WTC11 (cell line): ENCODE measurements around the gene CCDC154.

Source experiments
- PRRX2 ChIP-seq: fragments of 250-450 bp; sonication (Bioruptor Pico); IDR thresholded peaks from 2 replicates; pipeline ENCODE4 v1.8.0; 2021; ENCODE audit warnings: mild to moderate bottlenecking
- SP1 ChIP-seq: sonication (generic); formaldehyde crosslinking; conservative IDR thresholded peaks from 2 replicates; pipeline ENCODE4 v1.8.1; 2022; ENCODE audit warnings: missing genetic modification reagents
- ZNF416 ChIP-seq: fragments of 250-450 bp; sonication (Bioruptor Pico); IDR thresholded peaks from 2 replicates; pipeline ENCODE4 v1.9.0; 2021; ENCODE audit warnings: mild to moderate bottlenecking, inconsistent platforms
- TF ChIP-seq, protein P1 (sequence below): fragments of 200-600 bp; IDR thresholded peaks from 2 replicates; pipeline ENCODE4 v1.8.0; 2022; ENCODE audit warnings: antibody characterized with exemption

DNA sequence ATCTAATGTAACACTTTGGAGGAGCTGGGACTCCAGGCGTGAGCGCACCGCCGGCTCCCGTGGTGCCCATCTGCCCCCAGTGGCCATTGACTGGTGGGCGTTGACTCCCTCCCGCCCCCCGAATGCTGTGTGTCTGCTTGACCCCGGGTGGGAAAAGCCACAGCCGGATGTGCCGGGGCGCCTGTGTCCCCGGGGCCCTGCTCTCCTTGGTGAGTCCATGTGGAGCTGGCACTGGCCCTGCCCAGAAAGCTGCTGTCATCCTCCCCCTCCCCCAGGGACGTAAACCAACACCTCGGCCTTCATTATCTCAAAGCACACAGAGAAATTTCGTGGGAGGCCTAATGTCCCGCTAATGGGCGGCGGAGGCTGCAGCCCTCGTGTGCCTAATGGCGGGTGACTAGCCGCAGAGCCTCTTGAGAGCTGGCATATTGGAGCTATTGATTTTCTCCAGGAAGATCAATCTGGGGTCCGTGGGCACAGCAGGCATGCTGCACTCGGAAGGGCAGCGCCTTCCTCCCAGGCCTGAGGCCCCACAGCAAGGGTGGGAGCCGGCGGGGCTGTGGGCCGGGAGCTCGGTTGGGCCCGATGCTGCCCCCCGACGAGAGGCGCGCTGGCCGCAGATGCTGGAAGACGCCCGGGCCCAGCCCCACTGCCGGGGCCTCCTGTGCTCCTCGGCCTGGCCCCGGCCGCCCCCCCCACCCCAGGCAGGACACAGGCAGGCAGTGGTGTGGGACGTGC is 17.5 kb downstream of the CCDC154 start:
- TF ChIP-seq, protein P1, sequence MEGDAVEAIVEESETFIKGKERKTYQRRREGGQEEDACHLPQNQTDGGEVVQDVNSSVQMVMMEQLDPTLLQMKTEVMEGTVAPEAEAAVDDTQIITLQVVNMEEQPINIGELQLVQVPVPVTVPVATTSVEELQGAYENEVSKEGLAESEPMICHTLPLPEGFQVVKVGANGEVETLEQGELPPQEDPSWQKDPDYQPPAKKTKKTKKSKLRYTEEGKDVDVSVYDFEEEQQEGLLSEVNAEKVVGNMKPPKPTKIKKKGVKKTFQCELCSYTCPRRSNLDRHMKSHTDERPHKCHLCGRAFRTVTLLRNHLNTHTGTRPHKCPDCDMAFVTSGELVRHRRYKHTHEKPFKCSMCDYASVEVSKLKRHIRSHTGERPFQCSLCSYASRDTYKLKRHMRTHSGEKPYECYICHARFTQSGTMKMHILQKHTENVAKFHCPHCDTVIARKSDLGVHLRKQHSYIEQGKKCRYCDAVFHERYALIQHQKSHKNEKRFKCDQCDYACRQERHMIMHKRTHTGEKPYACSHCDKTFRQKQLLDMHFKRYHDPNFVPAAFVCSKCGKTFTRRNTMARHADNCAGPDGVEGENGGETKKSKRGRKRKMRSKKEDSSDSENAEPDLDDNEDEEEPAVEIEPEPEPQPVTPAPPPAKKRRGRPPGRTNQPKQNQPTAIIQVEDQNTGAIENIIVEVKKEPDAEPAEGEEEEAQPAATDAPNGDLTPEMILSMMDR, result no peak
- no peak for TF ChIP-seq ZNF416
- TF ChIP-seq PRRX2 (CRISPR knock-in tag), result no peak
- no peak for TF ChIP-seq SP1 (CRISPR knock-in tag)
